HepG2 (cell line): ENCODE measurements around the gene NFATC2. TPM values are rescaled to one million over a fixed set of nuclear protein-coding genes. Genes with fewer than 3 reads are reported as not detected.

Experiments
- ADNP ChIP-seq: sonication (generic); formaldehyde crosslinking; IDR thresholded peaks from 2 replicates; pipeline ENCODE4 v1.4.0; 2020; ENCODE audit warnings: missing genetic modification reagents
- AHR ChIP-seq: IDR thresholded peaks from 2 replicates; pipeline ENCODE4 v1.6.1; 2018; ENCODE audit warnings: missing genetic modification reagents, missing compliant biosample characterization
- HNRNPK ChIP-seq: fragments of 200-400 bp; formaldehyde crosslinking; IDR thresholded peaks from 2 replicates; pipeline ENCODE4 v1.6.1; 2018; ENCODE audit warnings: low read length, low read depth, moderate library complexity, mild to moderate bottlenecking; ENCODE audit not compliant: poor library complexity, severe bottlenecking
- KAT7 ChIP-seq: IDR thresholded peaks from 2 replicates; pipeline ENCODE4 v1.6.1; 2018; ENCODE audit warnings: borderline replicate concordance, missing compliant biosample characterization
- MTA3 ChIP-seq: sonication (generic); formaldehyde crosslinking; IDR thresholded peaks from 2 replicates; pipeline ENCODE4 v1.4.0; 2020; ENCODE audit warnings: missing genetic modification reagents
- NBN ChIP-seq: fragments of 450-650 bp; conservative IDR thresholded peaks from 2 replicates; pipeline ENCODE4 v1.6.1; 2017
- SUZ12 ChIP-seq: fragments of 150-350 bp; IDR thresholded peaks from 2 replicates; pipeline ENCODE4 v1.6.1; 2014; ENCODE audit warnings: low read depth, low read length
- ZBTB42 ChIP-seq: sonication (generic); formaldehyde crosslinking; IDR thresholded peaks from 2 replicates; pipeline ENCODE4 v1.5.0; 2020; ENCODE audit warnings: mild to moderate bottlenecking, missing genetic modification reagents
- ZNF33B ChIP-seq: sonication (generic); formaldehyde crosslinking; IDR thresholded peaks from 2 replicates; pipeline ENCODE4 v1.5.1; 2020; ENCODE audit warnings: mild to moderate bottlenecking, missing genetic modification reagents
- ZNF550 ChIP-seq: sonication (generic); formaldehyde crosslinking; IDR thresholded peaks from 2 replicates; pipeline ENCODE4 v1.4.0; 2020; ENCODE audit warnings: mild to moderate bottlenecking, missing genetic modification reagents, borderline replicate concordance
- polyA plus RNA-seq, 8 experiments: library from polyadenylated mRNA; depleted of rRNA in 3 of 8; stranded (reverse) in 7 of 8; unstranded in 1 of 8; fragments of >200 nt; fragmentation: Illumina TruSeq in 4 of 8; extraction: Trizol in 4 of 8; gene quantifications; 2 replicates each; pipeline versions ENCODE4 v1.2.1 to v1.2.3, GENCODE V29; 2011 to 2016; ENCODE audit warnings: low read depth in 4 of 8, missing spikeins in 1 of 8, mixed read lengths in 1 of 8; ENCODE audit not compliant: insufficient read depth in 1 of 8
- total RNA-seq, 5 experiments: library from RNA; depleted of rRNA; stranded (reverse); fragments of >200 nt; fragmentation: Illumina TruSeq; extraction: Trizol; gene quantifications; 2 replicates each; pipeline ENCODE4 v1.2.3, GENCODE V29; 2016; ENCODE audit warnings: low read depth in 1 of 5
- TF ChIP-seq, protein P1 (sequence below): sonication (generic); formaldehyde crosslinking; IDR thresholded peaks from 2 replicates; pipeline ENCODE4 v1.5.0; 2020; ENCODE audit warnings: missing genetic modification reagents, mild to moderate bottlenecking, borderline replicate concordance
- TF ChIP-seq, protein P2 (sequence below): sonication (generic); formaldehyde crosslinking; IDR thresholded peaks from 2 replicates; pipeline ENCODE4 v1.8.0; 2022; ENCODE audit warnings: mild to moderate bottlenecking, missing genetic modification reagents, moderate library complexity
- TF ChIP-seq, protein P3 (sequence below): sonication (generic); formaldehyde crosslinking; IDR thresholded peaks from 2 replicates; pipeline ENCODE4 v1.4.0; 2020; ENCODE audit warnings: missing genetic modification reagents, borderline replicate concordance
- TF ChIP-seq, protein P4 (sequence below): sonication (generic); formaldehyde crosslinking; IDR thresholded peaks from 2 replicates; pipeline ENCODE4 v1.4.0; 2020; ENCODE audit warnings: mild to moderate bottlenecking, missing genetic modification reagents
- TF ChIP-seq, protein P5 (sequence below): sonication (generic); formaldehyde crosslinking; IDR thresholded peaks from 2 replicates; pipeline ENCODE4 v1.8.0; 2022; ENCODE audit warnings: missing genetic modification reagents, low read depth, mild to moderate bottlenecking, borderline replicate concordance
- TF ChIP-seq, protein P6 (sequence below): sonication (generic); formaldehyde crosslinking; conservative IDR thresholded peaks from 2 replicates; pipeline ENCODE4 v1.4.0; 2020; ENCODE audit warnings: missing genetic modification reagents
- TF ChIP-seq, protein P7 (sequence below): sonication (generic); formaldehyde crosslinking; IDR thresholded peaks from 2 replicates; pipeline ENCODE4 v1.5.0; 2020; ENCODE audit warnings: mild to moderate bottlenecking, missing genetic modification reagents
- TF ChIP-seq, protein P8 (sequence below): sonication (generic); formaldehyde crosslinking; conservative IDR thresholded peaks from 2 replicates; pipeline ENCODE4 v1.5.0; 2020; ENCODE audit warnings: missing genetic modification reagents

NFATC2 gene
- total and polyA plus RNA-seq, 2 of the 13 experiments (the other 11 are each of a cell fraction or from before 2014, with no cell fraction given): 1.9 to 3.3 TPM

DNA sequence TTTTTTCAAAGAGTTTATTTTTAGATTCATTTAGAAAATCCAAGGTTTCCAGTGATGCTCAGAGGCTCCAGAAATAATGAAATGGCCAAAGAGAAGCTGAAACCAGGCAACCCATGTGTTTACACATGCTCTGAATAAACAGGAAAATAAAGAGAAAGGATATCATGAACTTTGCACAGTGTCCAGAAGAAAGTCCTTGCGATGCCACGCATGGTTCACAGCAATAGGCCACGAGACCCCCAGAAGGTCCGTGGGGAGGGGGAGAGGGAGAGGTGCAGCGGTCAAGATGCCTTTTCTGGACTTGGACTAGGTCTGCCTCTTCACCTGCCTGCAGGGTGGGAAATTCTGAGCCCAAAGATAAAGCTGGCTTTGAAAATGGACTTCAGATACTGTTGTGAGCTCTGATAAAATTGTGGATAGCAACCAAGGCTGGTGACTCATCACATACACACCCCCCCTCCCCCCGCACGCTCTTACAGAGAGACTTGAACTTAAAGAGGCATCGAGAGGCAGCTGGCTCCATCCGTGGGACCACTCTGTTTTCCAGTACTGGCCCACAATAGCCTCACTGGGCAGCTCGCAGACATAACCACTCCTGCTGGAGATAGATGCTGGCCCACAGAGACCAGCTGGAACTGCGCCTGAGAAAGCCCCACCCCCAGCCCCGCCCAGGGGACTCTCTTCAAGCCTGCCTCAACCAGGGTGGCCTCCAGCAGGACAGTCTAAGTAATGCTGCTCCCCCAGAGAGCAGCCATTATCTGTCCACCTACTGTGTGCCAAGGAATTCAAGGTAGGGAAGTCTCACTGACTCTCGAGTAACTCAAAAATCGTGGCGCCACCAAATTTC lies 21.2 kb upstream of the NFATC2 start (continued):
- TF ChIP-seq, protein P1, sequence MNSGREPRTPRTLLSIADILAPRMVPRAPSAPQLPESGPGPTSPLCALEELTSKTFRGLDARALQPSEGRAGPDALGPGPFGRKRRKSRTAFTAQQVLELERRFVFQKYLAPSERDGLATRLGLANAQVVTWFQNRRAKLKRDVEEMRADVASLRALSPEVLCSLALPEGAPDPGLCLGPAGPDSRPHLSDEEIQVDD (CRISPR knock-in tag): peak; percentile 37; the same call in 1 of the 2 replicates
- TF ChIP-seq ADNP (CRISPR knock-in tag) (no peak), ZNF33B (CRISPR knock-in tag) (0 out of 2 replicates have a peak, but pooled peaks have one; percentile 24), KAT7 (CRISPR knock-in tag) (no peak), HNRNPK (no peak), ZNF550 (CRISPR knock-in tag) (no peak), MTA3 (CRISPR knock-in tag) (no peak), SUZ12 (0 out of 2 replicates have a peak, but pooled peaks have one; percentile 17), NBN (no peak), AHR (CRISPR knock-in tag) (no peak), ZBTB42 (CRISPR knock-in tag) (no peak)
- TF ChIP-seq, protein P2, sequence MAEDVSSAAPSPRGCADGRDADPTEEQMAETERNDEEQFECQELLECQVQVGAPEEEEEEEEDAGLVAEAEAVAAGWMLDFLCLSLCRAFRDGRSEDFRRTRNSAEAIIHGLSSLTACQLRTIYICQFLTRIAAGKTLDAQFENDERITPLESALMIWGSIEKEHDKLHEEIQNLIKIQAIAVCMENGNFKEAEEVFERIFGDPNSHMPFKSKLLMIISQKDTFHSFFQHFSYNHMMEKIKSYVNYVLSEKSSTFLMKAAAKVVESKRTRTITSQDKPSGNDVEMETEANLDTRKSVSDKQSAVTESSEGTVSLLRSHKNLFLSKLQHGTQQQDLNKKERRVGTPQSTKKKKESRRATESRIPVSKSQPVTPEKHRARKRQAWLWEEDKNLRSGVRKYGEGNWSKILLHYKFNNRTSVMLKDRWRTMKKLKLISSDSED: no peak
- TF ChIP-seq, protein P3, sequence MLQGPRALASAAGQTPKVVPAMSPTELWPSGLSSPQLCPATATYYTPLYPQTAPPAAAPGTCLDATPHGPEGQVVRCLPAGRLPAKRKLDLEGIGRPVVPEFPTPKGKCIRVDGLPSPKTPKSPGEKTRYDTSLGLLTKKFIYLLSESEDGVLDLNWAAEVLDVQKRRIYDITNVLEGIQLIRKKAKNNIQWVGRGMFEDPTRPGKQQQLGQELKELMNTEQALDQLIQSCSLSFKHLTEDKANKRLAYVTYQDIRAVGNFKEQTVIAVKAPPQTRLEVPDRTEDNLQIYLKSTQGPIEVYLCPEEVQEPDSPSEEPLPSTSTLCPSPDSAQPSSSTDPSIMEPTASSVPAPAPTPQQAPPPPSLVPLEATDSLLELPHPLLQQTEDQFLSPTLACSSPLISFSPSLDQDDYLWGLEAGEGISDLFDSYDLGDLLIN (CRISPR knock-in tag): no peak
- TF ChIP-seq, protein P4, sequence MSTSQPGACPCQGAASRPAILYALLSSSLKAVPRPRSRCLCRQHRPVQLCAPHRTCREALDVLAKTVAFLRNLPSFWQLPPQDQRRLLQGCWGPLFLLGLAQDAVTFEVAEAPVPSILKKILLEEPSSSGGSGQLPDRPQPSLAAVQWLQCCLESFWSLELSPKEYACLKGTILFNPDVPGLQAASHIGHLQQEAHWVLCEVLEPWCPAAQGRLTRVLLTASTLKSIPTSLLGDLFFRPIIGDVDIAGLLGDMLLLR (CRISPR knock-in tag): peak; percentile 24; the same call in 1 of the 2 replicates
- TF ChIP-seq, protein P5, sequence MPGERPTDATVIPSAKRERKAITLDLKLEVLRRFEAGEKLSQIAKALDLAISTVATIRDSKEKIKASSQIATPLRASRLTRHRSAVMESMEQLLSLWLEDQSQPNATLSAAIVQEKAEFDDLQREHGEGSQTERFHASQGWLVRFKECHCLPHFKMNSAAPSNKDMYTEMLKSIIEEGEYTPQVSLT (CRISPR knock-in tag): no peak
- TF ChIP-seq, protein P6, sequence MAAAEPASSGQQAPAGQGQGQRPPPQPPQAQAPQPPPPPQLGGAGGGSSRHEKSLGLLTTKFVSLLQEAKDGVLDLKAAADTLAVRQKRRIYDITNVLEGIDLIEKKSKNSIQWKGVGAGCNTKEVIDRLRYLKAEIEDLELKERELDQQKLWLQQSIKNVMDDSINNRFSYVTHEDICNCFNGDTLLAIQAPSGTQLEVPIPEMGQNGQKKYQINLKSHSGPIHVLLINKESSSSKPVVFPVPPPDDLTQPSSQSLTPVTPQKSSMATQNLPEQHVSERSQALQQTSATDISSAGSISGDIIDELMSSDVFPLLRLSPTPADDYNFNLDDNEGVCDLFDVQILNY (CRISPR knock-in tag): no peak
- TF ChIP-seq, protein P7, sequence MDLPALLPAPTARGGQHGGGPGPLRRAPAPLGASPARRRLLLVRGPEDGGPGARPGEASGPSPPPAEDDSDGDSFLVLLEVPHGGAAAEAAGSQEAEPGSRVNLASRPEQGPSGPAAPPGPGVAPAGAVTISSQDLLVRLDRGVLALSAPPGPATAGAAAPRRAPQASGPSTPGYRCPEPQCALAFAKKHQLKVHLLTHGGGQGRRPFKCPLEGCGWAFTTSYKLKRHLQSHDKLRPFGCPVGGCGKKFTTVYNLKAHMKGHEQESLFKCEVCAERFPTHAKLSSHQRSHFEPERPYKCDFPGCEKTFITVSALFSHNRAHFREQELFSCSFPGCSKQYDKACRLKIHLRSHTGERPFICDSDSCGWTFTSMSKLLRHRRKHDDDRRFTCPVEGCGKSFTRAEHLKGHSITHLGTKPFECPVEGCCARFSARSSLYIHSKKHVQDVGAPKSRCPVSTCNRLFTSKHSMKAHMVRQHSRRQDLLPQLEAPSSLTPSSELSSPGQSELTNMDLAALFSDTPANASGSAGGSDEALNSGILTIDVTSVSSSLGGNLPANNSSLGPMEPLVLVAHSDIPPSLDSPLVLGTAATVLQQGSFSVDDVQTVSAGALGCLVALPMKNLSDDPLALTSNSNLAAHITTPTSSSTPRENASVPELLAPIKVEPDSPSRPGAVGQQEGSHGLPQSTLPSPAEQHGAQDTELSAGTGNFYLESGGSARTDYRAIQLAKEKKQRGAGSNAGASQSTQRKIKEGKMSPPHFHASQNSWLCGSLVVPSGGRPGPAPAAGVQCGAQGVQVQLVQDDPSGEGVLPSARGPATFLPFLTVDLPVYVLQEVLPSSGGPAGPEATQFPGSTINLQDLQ: no peak
- TF ChIP-seq, protein P8, sequence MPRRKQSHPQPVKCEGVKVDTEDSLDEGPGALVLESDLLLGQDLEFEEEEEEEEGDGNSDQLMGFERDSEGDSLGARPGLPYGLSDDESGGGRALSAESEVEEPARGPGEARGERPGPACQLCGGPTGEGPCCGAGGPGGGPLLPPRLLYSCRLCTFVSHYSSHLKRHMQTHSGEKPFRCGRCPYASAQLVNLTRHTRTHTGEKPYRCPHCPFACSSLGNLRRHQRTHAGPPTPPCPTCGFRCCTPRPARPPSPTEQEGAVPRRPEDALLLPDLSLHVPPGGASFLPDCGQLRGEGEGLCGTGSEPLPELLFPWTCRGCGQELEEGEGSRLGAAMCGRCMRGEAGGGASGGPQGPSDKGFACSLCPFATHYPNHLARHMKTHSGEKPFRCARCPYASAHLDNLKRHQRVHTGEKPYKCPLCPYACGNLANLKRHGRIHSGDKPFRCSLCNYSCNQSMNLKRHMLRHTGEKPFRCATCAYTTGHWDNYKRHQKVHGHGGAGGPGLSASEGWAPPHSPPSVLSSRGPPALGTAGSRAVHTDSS (CRISPR knock-in tag): no peak
